WTC11 (cell line): ENCODE results near the gene SLCO2A1.

ENCODE experiments used
- CTCF ChIP-seq: fragments of 200-600 bp; IDR thresholded peaks from 2 replicates; pipeline ENCODE4 v1.8.0; 2022; ENCODE audit warnings: antibody characterized with exemption
- FOXJ3 ChIP-seq: sonication (generic); formaldehyde crosslinking; IDR thresholded peaks from 2 replicates; pipeline ENCODE4 v1.9.0; 2021; ENCODE audit warnings: missing genetic modification reagents, mild to moderate bottlenecking, borderline replicate concordance
- JUN ChIP-seq: sonication (generic); formaldehyde crosslinking; IDR thresholded peaks from 2 replicates; pipeline ENCODE4 v1.8.0; 2023; ENCODE audit warnings: mild to moderate bottlenecking, missing genetic modification reagents
- NR2C2 ChIP-seq: sonication (generic); formaldehyde crosslinking; IDR thresholded peaks from 2 replicates; pipeline ENCODE4 v1.8.0; 2022; ENCODE audit warnings: mild to moderate bottlenecking, missing genetic modification reagents
- SP1 ChIP-seq: sonication (generic); formaldehyde crosslinking; conservative IDR thresholded peaks from 2 replicates; pipeline ENCODE4 v1.8.1; 2022; ENCODE audit warnings: missing genetic modification reagents

GRCh38 chr3:134056464-134056891 lies 26.8 kb upstream of the SLCO2A1 start:
- TF ChIP-seq CTCF (no peak), JUN (CRISPR knock-in tag) (no peak), FOXJ3 (CRISPR knock-in tag) (no peak), NR2C2 (CRISPR knock-in tag) (no peak), SP1 (no peak)
